ENCODE data around the gene PPP1R12C. TPM values are rescaled to one million over a fixed set of nuclear protein-coding genes. Genes with fewer than 3 reads are reported as not detected.

The PPP1R12C gene
- total RNA-seq, 3 donors from 2014 or later, result 68.3 to 148 (median 91.7) TPM

GRCh38 chr19:55133639-55134444, 16.4 kb upstream of the PPP1R12C start:
- TF ChIP-seq POLR2AphosphoS5 (IDR thresholded peaks at IDR 0.05) (no peak), POLR2A (IDR thresholded peaks at IDR 0.05) (no peak)
- TF ChIP-seq, protein P1, sequence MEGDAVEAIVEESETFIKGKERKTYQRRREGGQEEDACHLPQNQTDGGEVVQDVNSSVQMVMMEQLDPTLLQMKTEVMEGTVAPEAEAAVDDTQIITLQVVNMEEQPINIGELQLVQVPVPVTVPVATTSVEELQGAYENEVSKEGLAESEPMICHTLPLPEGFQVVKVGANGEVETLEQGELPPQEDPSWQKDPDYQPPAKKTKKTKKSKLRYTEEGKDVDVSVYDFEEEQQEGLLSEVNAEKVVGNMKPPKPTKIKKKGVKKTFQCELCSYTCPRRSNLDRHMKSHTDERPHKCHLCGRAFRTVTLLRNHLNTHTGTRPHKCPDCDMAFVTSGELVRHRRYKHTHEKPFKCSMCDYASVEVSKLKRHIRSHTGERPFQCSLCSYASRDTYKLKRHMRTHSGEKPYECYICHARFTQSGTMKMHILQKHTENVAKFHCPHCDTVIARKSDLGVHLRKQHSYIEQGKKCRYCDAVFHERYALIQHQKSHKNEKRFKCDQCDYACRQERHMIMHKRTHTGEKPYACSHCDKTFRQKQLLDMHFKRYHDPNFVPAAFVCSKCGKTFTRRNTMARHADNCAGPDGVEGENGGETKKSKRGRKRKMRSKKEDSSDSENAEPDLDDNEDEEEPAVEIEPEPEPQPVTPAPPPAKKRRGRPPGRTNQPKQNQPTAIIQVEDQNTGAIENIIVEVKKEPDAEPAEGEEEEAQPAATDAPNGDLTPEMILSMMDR (IDR thresholded peaks at IDR 0.05), result no peak
- intact Hi-C loops (cut with DNase I; ENCODE audit: low total_unique reads), result no loop called here
- H3K27ac ChIP-seq, result no peak overlapping the region
- H3K4me1 ChIP-seq, result no peaks in the 10 kb centered on the region
- H3K9me3 ChIP-seq, result no peaks in the 10 kb centered on the region
- peaks cover 0 to 46% of the 10 kb centered on the region in 2 donors for H3K27me3 ChIP-seq
- no peak for DNase-seq (ENCODE audit: low spot score in 2 of 2)
- no peaks in the 10 kb centered on the region for H3K36me3 ChIP-seq
- H3K4me3 ChIP-seq, result no peak overlapping the region

DNA sequence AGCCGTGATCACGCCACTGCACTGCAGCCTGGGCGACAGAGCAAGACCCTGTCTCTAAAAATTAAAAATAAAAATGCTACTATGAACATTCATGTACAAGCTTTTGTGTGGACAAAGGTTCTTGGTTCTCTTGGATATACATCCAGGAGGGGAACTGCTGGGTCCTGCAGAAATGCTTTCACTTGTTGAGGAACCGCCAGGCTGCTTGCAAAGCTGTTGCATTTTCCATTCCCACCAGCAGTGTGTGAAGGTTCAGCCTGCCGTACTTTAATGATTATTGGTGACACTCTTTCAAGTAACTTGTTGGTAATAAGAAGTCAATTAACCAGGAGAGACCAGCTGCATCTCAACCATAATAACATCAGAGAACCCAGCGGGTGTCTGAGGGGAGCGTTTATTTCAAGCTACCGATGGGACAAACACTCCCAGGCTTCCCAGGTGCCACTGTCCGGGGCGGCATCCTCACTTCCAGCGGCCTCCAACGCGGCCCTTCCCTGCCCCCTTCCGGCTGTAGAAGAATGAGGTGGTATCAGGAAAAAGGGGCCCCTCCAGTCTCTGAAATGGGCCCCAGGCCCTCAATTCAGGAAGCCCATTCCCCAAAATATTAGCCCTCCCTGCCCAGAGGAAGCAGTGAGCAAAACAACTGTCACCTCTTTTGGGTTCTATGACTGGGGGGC, 15.2 kb upstream of the PPP1R12C start:
- no peak for TF ChIP-seq POLR2A (IDR thresholded peaks at IDR 0.05)
- TF ChIP-seq POLR2AphosphoS5 (IDR thresholded peaks at IDR 0.05), result no peak
- TF ChIP-seq, protein P1 (IDR thresholded peaks at IDR 0.05), result no peak
- Histone ChIP-seq H3K4me1 (no peaks in the 10 kb centered on the region), H3K4me3 (no peak overlapping the region), H3K27ac (no peak overlapping the region), H3K27me3 (peaks cover 0 to 46% of the 10 kb centered on the region in 2 donors), H3K9me3 (no peaks in the 10 kb centered on the region), H3K36me3 (no peaks in the 10 kb centered on the region)
- intact Hi-C loops (cut with DNase I; ENCODE audit: low total_unique reads), result no loop called here
- DNase-seq (ENCODE audit: low spot score in 2 of 2), result no peak

- intact Hi-C loops (cut with DNase I; ENCODE audit: low total_unique reads), result no loop called here
- Histone ChIP-seq H3K27ac (no peak overlapping the region), H3K27me3 (peaks cover 0 to 37% of the 10 kb centered on the region in 2 donors), H3K9me3 (no peaks in the 10 kb centered on the region), H3K4me1 (no peaks in the 10 kb centered on the region), H3K4me3 (no peak overlapping the region), H3K36me3 (no peaks in the 10 kb centered on the region)
- DNase-seq (ENCODE audit: low spot score in 2 of 2), result no peak
- no peak for TF ChIP-seq POLR2AphosphoS5 (IDR thresholded peaks at IDR 0.05)
- no peak for TF ChIP-seq POLR2A (IDR thresholded peaks at IDR 0.05)
- TF ChIP-seq, protein P1 (IDR thresholded peaks at IDR 0.05), result no peak
Observed at GRCh38 chr19:55131421-55131820, 14.0 kb upstream of the PPP1R12C start.

DNA sequence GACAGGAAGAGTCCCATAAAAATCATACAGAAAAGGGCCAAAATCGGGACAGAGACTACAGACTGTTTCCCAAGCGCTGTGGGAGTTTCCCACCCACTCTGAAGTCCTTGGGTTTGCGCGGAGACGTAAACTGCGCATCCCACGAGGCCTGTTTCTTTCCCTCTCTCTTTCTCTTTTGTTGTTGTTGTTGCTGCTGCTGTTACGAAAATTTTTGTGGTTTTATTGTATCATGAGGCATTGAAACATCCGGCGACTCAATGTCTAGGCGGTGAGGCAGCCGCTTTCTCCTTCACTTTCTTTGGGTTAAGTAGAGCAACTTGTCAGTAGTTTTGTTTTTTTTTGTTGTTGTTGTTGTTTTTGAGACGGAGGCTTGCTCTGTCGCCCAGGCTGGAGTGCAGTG, 1.6 kb upstream of the PPP1R12C start:
- H3K36me3 ChIP-seq, result no peaks in the 10 kb centered on the region
- no peaks in the 10 kb centered on the region for H3K9me3 ChIP-seq
- peak overlapping the region in 1 of 2 donors; percentile 96 for H3K27ac ChIP-seq
- TF ChIP-seq, protein P1 (IDR thresholded peaks at IDR 0.05), result no peak
- no peak for TF ChIP-seq POLR2AphosphoS5 (IDR thresholded peaks at IDR 0.05)
- no peak for TF ChIP-seq POLR2A (IDR thresholded peaks at IDR 0.05)
- H3K27me3 ChIP-seq, result no peaks in the 10 kb centered on the region
- DNase-seq (ENCODE audit: low spot score in 2 of 2), result no peak
- H3K4me3 ChIP-seq, result no peak overlapping the region
- peaks cover 0 to 18% of the 10 kb centered on the region in 2 donors for H3K4me1 ChIP-seq
- intact Hi-C loops (cut with DNase I; ENCODE audit: low total_unique reads), result no loop called here

Measured in breast epithelium (tissue), 4 donors.